ENCODE data around the gene ZBTB25. TPM values are rescaled to one million over a fixed set of nuclear protein-coding genes. Genes with fewer than 3 reads are reported as not detected.

ZBTB25 gene
- total RNA-seq, 2 experiments from 2014 or later = 18.4 to 35.4 TPM

DNA sequence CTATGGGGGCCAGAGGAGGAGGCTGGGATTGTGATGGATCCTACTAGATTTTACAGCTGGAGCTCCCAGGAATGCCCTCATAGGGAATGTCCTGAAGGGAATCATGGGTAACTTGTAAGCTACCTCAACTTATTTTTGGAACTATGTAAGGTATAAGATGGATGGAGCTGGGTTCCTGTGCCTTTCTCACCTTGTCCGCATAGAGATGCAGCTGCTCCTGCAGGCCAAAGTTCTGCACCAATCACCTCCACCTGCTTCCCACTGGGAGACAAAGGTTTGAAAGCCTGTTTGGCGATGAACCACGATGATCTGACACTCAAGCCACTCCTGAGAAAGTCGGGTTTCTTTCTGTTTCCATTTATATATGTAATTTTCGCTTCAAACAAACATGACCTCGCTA, 39.0 kb downstream of the ZBTB25 start:
- Histone ChIP-seq H2AFZ (ENCODE audit: low read length) (no peak overlapping the region; the same call in 1 of the 2 replicates), H3K36me3 (ENCODE audit: insufficient read depth, low read length) (peaks cover 31% of the 10 kb centered on the region), H3K79me2 (ENCODE audit: insufficient read depth, low read depth, low read length) (no peaks in the 10 kb centered on the region), H3K4me2 (ENCODE audit: low read length) (peak overlapping the region; percentile 78), H4K20me1 (ENCODE audit: insufficient read depth, low read length) (peaks cover 8% of the 10 kb centered on the region; the same call in 1 of the 2 replicates), H3K27ac (ENCODE audit: low read depth, low read length, poor library complexity, severe bottlenecking) (no peak overlapping the region), H3K4me1 (ENCODE audit: insufficient read depth, low read length, poor library complexity, severe bottlenecking) (peaks cover 44% of the 10 kb centered on the region), H3K4me3 (ENCODE audit: low read depth, low read length, poor library complexity, severe bottlenecking) (peak overlapping the region; percentile 60), H3K9me3 (ENCODE audit: low read length) (no peaks in the 10 kb centered on the region), H3K9me2 (ENCODE audit: insufficient read depth, low read length) (no peaks in the 10 kb centered on the region)
- ChIA-PET POLR2A (interaction anchor here (0.8 to 1.4 kb wide), 3 partner anchors 13 to 28 kb away, joined by 3 read pairs; no protein-coding TSS in a partner anchor), CTCF (ENCODE audit: unreplicated experiment) (no interaction called here)
- no peak for DNase-seq (ENCODE audit: low spot score)
- no peak for TF ChIP-seq EZH2phosphoT487 (IDR thresholded peaks at IDR 0.05; ENCODE audit: borderline replicate concordance, low read depth, low read length)
- TF ChIP-seq, protein P1, sequence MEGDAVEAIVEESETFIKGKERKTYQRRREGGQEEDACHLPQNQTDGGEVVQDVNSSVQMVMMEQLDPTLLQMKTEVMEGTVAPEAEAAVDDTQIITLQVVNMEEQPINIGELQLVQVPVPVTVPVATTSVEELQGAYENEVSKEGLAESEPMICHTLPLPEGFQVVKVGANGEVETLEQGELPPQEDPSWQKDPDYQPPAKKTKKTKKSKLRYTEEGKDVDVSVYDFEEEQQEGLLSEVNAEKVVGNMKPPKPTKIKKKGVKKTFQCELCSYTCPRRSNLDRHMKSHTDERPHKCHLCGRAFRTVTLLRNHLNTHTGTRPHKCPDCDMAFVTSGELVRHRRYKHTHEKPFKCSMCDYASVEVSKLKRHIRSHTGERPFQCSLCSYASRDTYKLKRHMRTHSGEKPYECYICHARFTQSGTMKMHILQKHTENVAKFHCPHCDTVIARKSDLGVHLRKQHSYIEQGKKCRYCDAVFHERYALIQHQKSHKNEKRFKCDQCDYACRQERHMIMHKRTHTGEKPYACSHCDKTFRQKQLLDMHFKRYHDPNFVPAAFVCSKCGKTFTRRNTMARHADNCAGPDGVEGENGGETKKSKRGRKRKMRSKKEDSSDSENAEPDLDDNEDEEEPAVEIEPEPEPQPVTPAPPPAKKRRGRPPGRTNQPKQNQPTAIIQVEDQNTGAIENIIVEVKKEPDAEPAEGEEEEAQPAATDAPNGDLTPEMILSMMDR (conservative IDR thresholded peaks at IDR 0.05; ENCODE audit: low read length) = no peak
- BruUV-seq (replicated peaks) = no TSS peak
- intact Hi-C loops (cut with micrococcal nuclease; ENCODE audit: unreplicated experiment) = loop anchor here (1.0 kb wide), 1 partner anchor 125 kb away; no protein-coding TSS in a partner anchor

DNA sequence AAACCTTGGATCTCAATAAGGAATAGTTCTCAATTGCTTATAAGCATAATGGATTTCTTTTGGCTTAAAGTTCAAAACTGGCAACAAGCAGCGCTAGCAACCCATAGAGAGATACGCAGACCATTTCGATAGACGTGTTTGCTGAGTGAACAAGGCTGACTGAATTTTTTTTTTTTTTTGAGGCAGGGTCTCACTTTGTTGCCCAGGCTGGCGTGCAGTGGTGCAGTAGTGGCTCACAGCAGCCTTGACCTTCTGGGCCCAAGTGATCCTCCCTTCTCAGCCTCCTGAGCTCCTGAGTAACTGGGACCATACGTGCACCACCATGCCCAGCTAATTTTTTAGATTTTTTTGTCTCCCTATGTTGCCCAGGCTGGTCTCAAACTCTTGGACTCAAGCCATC, 39.8 kb downstream of the ZBTB25 start:
- no TSS peak for BruUV-seq (replicated peaks)
- peak overlapping the region; percentile 58 for H3K27ac ChIP-seq (ENCODE audit: low read depth, low read length, poor library complexity, severe bottlenecking)
- no peaks in the 10 kb centered on the region for H3K9me3 ChIP-seq (ENCODE audit: low read length)
- H3K9me2 ChIP-seq (ENCODE audit: insufficient read depth, low read length) = no peaks in the 10 kb centered on the region
- H2AFZ ChIP-seq (ENCODE audit: low read length) = no peak overlapping the region
- H3K36me3 ChIP-seq (ENCODE audit: insufficient read depth, low read length) = peaks cover 37% of the 10 kb centered on the region
- no peak for DNase-seq (ENCODE audit: low spot score)
- TF ChIP-seq, protein P1 (conservative IDR thresholded peaks at IDR 0.05; ENCODE audit: low read length) = no peak
- no peak for TF ChIP-seq EZH2phosphoT487 (IDR thresholded peaks at IDR 0.05; ENCODE audit: borderline replicate concordance, low read depth, low read length)
- H3K4me1 ChIP-seq (ENCODE audit: insufficient read depth, low read length, poor library complexity, severe bottlenecking) = peaks cover 44% of the 10 kb centered on the region
- CTCF ChIA-PET (ENCODE audit: unreplicated experiment) = interaction anchor here (0.6 kb wide), 1 partner anchor 58 kb away, joined by 4 read pairs; no protein-coding TSS in a partner anchor
- POLR2A ChIA-PET = interaction anchor here (0.7 to 1.8 kb wide), 7 partner anchors 9 to 840 kb away, joined by 3 to 6 read pairs (median 3); no protein-coding TSS in a partner anchor
- no peaks in the 10 kb centered on the region for H3K79me2 ChIP-seq (ENCODE audit: insufficient read depth, low read depth, low read length)
- H3K4me2 ChIP-seq (ENCODE audit: low read length) = peak overlapping the region; percentile 78
- peaks cover 8% of the 10 kb centered on the region; the same call in 1 of the 2 replicates for H4K20me1 ChIP-seq (ENCODE audit: insufficient read depth, low read length)
- no peak overlapping the region for H3K4me3 ChIP-seq (ENCODE audit: low read depth, low read length, poor library complexity, severe bottlenecking)
- intact Hi-C loops (cut with micrococcal nuclease; ENCODE audit: unreplicated experiment) = no loop called here

DNA sequence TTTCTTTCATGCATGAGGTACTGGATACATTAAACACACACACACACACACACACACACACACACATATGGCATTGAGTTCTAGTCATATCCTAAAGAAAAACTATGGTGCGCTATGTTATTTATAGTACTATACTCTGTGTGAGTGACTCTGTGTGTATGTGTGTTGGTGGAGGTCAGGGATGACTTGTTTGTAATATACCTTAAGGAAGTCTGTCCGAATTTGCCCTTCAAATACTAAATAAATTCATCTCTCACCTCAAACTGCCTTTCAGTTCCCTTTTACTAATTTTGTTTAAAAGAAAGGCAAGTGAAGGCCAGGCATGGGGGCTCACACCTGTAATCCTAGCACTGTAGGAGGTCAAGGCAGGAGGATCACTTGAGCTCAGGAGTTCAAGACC, 40.4 kb downstream of the ZBTB25 start:
- Histone ChIP-seq H3K79me2 (ENCODE audit: insufficient read depth, low read depth, low read length) (no peaks in the 10 kb centered on the region), H2AFZ (ENCODE audit: low read length) (no peak overlapping the region), H3K36me3 (ENCODE audit: insufficient read depth, low read length) (peaks cover 41% of the 10 kb centered on the region), H3K9me2 (ENCODE audit: insufficient read depth, low read length) (no peaks in the 10 kb centered on the region), H3K27ac (ENCODE audit: low read depth, low read length, poor library complexity, severe bottlenecking) (peak overlapping the region; percentile 58), H3K4me1 (ENCODE audit: insufficient read depth, low read length, poor library complexity, severe bottlenecking) (peaks cover 44% of the 10 kb centered on the region), H3K9me3 (ENCODE audit: low read length) (no peaks in the 10 kb centered on the region), H4K20me1 (ENCODE audit: insufficient read depth, low read length) (peaks cover 8% of the 10 kb centered on the region; the same call in 1 of the 2 replicates), H3K4me3 (ENCODE audit: low read depth, low read length, poor library complexity, severe bottlenecking) (peak overlapping the region; percentile 18), H3K4me2 (ENCODE audit: low read length) (peak overlapping the region; percentile 60)
- DNase-seq (ENCODE audit: low spot score) = peak; percentile 74
- CTCF ChIA-PET (ENCODE audit: unreplicated experiment) = interaction anchor here (0.6 to 1.2 kb wide), 4 partner anchors 9 to 76 kb away, joined by 3 to 7 read pairs (median 4); no protein-coding TSS in a partner anchor
- TF ChIP-seq EZH2phosphoT487 (IDR thresholded peaks at IDR 0.05; ENCODE audit: borderline replicate concordance, low read depth, low read length) = no peak
- TF ChIP-seq, protein P1 (conservative IDR thresholded peaks at IDR 0.05; ENCODE audit: low read length) = no peak
- intact Hi-C loops (cut with micrococcal nuclease; ENCODE audit: unreplicated experiment) = no loop called here
- POLR2A ChIA-PET = interaction anchor here (0.6 to 1.8 kb wide), 9 partner anchors 12 to 840 kb away, joined by 3 to 6 read pairs (median 4); no protein-coding TSS in a partner anchor
- BruUV-seq (replicated peaks) = no TSS peak

All from OCI-LY7 (cell line).